NCI-H2029 (cell line): ENCODE measurements around the gene TEX51.

Source experiments
- DNase-seq: peaks from one replicate; lab custom pipeline; 2025; lab: John Stamatoyannopoulos, UW

TEX51 gene

DNA sequence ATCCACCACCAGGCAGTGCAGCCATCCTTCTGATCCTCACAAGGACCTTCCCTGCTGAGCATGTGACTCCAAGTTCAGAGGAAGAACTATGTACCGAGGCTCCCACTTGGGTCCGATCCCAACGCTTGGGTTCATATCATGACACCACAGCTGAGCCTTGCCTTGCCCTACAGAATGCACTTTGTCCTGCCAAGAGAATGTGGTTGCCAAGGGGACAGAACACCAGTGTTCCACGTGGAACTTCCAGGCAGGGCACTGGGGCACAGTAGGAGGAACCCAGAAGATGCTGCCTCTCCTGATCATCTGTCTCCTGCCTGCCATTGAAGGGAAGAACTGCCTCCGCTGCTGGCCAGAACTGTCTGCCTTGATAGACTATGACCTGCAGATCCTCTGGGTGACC lies at the start of gene TEX51:
Gene TEX51, plus strand, starts transcription at position 255 of the 400 bp plus-strand sequence. Its CDS starts 29 bp downstream, at position 284.
- no peak for DNase-seq

DNA sequence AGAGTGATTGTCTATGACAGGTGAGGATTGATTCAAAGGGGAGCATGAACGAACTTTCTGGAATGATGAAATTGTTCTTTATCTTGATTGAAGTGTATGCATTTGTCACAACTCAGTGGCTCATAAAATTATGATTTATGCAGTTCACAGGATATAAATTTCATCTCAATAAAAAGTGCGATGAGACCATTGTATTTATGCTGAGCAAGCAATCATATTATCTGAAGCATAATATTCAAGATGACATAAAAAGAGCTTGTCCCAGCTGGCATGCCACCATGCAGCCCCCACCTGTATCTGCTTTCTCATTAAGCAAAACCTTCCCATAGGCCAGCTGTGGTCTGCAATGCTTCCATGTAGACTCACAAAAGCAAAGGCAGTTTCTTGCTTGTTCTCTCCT lies 49.6 kb upstream of the TEX51 start:
- DNase-seq, result no peak

DNA sequence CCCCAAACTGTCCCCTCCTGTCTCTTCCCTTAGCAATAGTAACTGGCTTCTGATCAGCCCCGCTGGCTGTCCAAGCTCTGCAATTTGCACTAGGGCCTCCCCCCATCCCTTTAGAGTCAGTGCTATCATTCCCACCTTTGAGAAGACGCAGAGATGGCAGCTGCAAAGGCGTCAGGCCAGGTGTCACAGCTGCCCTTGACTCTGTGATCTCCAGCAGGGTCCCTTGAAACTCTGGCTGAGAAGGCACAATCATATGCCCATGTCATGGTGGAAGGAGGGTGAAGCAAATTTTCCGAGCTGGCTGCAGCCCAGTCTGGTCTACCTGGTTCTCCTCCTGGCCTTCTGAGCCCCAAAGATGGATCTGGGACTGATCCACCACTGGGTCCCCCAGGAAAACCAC lies 49.2 kb upstream of the TEX51 start:
- DNase-seq, result no peak

DNA sequence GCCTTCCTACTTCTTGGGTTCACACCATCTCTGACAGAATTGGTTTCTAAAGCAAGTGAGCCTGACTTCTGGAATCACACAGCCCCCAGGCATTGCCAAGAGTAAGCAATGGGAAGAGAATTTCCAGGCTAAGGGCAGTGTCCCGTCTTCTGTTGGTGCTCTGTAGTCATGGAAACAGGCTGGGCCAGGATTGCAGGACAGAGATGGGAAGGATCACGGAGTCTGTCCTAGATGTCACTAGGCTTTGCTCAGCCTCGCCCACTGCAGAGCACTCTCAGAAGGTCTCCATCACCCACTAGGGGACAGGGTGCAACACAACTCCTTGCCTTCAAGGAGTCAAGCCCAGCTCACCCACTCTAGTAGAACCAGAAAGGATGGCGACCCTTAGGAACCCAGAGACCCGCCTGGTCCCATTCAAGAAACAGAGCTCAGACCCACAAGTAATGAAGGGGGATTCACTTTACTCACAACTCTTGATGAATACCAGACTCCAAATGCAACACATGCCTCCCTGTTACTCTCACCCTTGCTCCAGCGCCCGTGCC lies 48.6 kb upstream of the TEX51 start:
- no peak for DNase-seq

DNA sequence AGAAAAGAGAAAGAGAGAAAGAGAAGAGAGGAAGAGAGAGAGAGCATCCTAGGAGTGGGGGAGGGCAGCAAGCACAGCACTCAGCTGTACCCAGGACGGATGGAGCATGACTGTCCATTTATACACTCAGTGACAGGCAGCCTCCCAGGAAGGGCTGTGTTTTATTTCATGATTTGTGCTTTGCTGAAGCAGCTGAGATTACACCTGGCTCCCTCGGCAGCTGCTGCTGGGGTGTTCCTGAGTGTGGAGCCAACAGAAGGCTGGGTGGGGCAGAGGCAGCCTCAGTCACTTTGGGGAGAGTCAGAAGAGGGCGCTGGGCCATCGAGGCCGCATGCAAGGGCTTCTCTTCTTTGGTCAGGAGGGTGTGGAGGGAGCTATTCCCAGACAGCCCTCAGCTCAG lies 47.8 kb upstream of the TEX51 start:
- no peak for DNase-seq

DNA sequence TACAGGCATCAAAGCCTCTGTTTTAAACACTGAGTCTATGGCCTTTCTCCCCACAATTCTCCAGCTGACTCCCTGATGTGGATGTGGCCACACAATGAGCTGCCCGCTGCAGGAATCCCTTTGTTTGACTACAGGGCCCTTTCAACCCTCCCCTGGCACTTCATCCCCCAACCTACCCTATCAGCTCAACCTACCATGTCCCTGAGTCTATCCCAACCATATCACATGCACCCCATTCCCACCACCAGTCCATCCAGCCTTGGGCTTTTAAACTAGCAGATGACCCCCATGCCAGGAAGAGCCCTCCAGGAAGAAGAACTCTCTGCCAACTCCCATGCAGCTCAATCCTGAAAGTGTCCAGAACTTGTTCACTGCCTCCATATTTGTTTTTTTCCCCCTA lies 46.9 kb upstream of the TEX51 start:
- DNase-seq, result no peak

DNA sequence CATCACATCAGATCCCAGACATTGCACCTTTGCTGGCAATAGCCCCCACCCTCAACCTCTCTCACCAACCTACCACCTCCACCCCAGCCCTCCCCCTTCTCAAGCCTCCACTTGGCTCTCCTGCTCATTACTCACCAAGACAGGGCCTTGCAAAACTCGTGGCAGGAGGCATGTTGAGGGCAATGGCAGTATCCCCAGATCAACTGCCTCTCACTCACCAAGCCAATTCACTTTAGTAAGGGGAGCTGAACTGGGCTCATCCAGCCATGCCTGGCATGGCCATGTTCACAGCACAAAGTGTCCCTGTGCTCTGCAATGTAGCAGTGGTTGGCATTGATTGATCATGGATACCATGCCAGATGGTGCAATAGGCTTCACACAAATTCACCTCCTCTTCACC lies 46.3 kb upstream of the TEX51 start:
- DNase-seq, result no peak

DNA sequence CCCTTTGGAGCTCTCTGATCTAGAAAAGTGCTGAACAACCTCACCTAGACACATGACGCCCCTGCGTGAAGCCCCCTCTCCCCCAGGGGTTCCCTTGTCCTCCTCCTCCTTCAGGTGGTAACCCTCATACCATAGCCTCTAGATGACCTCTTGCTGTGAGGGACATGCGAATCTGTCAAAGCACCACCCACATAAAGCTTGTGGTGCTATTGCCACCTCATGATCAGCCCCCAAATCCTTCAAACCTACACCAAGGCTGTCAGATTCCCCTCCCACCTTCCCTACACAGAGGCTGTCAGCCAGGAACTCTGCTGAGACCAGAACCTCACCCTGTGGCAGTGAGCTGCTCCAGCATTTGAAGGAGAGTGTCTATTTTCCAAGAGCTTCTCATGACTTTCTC lies 43.1 kb upstream of the TEX51 start:
- DNase-seq, result no peak

DNA sequence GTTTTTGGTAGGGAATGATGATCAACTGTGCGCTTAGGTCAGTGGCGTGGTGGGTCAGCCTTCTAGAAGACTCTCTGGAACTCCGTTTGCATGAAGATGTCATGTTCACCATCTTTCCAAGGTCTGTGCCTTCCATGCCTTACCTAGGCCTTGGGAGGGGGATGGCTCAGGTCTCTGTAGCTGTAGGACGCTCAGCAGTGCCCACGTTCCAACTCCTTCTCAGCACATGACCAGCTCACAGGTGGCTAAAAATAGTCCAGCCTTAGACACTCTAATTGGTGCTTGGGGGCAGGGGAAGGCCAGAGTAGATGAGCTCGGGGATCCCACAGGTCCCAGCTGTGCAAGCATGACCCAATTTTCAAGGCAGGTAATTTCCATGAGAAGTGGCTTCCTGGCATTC lies 42.3 kb upstream of the TEX51 start:
- DNase-seq, result no peak

DNA sequence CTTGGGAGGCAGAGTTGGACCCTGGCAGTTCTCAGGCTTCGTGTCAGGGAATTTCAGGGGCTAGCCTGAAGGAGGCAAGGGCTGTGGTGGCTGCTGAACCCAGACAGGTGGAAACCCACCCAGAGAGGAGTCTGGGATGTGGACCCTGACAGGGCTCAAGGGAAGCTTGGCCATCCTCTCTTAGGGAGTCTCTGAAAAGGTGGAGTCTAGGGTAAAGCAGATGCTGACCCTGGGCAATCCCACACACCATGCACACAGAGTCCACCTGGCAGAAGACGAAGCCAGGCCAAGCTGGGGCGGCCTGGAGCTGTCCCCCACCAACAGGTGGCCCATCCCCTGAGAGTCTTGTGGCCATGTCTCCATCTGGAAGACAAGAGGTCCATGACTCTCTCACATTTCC lies 41.2 kb upstream of the TEX51 start:
- no peak for DNase-seq

DNA sequence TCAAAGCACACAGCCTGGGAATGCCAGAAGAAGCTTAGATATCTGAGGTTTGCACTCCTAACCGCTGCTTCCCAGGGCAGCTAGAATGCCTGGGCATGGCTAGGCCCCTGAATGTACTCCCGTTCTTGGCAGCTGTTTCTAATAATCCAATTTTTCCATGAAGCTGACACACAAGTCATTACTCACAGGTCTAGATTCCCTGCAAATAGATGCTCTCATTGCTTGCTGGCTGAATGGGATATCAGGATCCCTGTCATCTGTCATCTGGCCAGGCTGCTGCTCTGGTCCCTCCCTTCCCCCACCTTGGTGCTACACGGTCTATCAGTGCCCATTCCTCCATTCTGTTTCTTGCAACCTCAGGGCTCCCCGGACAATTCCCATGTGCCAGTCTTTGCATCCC lies 40.7 kb upstream of the TEX51 start:
- DNase-seq, result no peak

DNA sequence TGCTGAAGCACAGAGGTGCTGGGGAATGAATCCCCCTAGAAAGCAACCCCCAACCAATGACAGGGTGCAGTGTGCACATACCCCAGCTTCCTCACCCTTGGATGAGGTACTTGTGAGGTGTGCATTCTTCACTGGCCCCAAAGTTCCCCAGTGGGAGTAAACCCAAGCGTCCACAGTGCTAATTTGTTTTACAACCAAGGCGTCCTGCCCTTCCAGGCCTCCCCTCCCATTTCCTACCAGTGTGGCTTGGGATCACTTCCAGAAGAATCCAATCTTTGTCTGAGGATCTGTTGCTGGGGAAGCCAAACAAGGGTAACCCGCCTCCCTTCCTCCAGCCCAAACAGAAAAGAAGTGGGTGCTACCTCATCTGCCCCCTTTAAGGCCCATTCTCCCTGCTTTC lies 40.3 kb upstream of the TEX51 start:
- no peak for DNase-seq

DNA sequence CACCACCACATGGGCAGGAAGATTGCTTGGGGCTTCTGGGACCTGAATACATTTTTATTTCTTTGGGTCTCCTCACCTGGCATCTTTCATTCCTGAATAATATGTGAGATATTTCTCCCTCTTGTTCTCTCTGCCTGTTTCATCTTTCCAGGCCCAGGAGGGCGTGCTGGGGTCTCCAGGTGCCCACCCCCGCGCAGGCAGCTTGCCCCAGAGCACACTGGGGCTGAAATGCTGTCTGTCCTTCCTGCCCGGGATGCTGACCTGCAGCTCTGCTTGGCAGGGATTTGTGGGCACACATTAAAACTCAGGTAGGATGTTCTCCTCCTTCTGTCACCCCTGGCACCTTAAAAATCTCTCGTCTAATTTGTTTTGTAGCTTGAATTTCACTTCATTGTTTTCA lies 39.7 kb upstream of the TEX51 start:
- DNase-seq, result no peak

DNA sequence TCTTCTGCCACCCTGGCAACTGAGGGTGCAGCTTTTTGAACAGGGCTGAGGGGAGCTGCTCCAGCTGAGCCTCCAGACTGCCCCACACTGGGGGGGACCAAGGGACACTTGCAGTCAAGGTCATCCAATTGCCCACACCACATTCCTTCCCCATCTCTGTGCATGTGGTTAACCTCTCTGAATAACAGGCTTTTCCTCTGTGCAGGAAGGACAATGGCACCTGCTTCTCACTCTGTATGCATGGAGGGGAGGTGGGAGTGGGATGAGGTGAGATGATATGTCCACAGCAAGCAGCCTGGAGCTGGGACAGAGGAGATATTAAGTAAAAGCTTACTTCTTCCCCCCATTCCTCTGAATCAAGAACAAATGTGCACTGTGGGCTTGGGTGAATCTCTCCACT lies 39.1 kb upstream of the TEX51 start:
- no peak for DNase-seq

DNA sequence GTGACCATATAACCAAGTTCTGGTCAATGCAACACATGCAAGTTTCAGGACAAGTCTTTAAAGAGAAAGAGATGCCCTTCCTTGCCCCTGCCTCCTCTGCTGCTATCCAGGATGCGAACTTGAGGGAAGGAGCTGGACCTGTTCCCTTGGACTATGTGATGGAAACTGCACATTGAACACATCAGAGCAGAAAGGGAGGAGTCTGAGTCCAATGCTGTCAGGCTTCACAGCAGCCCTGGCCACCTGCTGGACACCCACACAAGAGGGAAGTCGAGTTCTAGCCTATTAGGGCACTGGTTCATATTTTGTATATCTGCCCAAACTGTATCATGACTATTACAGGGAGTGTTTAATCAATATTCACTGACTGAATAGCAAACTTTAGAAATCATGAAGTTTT lies 38.3 kb upstream of the TEX51 start:
- no peak for DNase-seq

DNA sequence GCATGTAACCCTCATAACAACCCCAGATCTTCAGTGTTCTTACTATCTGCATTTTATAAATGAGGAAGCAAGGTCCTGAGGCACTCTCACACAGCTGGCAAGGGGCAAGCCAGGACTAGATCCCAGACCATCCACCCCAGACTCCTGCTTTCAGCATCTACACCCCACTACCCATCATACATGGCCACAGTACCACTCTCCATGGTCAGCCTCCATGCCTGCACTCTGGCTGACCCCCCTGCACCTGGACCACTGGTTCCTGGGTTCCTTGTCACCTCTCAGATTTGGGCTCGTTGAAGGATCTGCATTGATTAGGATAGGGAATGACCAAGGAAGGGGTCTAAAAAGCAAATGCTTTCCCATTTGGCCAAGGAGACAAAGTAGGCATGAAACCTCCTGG lies 36.0 kb upstream of the TEX51 start:
- DNase-seq, result no peak

DNA sequence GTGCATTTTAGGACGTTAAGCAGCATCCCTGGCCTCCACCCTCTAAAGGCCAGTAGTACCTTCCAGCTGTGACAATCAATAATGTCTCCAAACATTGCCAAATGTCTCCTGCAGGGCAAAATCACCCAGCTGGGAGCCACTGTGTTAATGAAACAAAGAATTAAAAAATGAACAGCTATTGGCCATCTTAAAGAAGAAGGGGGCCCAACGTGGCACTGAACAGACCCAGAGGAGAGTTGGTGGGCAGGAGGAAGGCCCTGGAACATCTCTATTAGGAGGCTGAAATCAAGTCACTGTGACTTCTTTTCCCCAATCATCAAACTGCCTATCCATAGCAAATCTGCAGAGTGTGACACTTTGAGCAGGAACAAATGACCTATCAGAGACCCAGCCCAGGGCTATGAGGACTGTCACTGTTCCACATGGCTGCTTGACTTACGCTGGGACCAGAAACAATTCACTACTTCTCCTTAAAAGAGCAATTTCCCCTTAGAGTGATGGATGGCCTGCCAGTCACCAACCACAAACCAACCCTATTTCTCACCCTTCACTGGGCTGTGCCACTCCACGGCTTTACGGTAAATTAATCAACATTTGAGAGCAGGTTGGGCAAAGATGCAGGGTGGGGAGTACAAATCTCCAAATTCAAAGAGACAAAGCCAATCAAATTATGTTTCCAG lies 35.2 kb upstream of the TEX51 start:
- DNase-seq, result no peak

DNA sequence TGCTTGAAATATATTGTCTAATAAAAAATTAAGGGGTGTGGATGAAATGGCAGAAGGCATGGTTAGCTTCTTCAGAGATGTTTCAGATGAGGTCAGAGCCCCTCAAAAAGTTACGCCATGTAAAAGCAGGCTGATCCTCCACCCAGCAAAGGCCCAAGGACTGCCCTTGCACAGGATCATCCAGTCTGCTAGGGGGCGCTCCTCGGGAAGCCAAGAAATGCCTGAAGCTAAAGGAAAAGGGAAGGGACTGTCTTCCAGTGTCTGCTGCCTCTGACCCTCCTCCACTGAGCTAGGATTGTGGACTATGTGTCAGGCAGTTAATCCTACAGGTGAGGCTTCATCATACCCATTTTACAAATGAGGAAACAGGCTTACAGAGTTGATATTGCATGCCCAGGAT lies 33.8 kb upstream of the TEX51 start:
- DNase-seq, result no peak

DNA sequence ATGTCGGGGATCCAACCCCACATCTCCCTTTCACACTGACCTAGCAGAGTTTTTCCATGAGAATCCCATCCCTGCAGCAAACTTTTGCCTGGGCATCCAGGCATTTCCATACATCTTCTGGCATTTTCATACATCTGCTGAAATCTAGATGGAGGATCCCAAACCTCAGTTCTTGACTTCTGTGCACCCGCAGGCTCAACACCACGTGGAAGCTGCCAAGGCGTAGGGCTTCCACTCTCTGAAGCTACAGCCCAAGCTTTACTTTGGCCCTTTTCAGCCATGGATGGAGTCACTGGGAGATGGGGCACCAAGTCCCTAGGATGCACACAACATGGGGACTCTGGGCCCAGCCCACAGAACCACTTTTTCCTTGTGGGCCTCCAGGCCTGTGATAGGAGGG lies 32.2 kb upstream of the TEX51 start:
- no peak for DNase-seq

DNA sequence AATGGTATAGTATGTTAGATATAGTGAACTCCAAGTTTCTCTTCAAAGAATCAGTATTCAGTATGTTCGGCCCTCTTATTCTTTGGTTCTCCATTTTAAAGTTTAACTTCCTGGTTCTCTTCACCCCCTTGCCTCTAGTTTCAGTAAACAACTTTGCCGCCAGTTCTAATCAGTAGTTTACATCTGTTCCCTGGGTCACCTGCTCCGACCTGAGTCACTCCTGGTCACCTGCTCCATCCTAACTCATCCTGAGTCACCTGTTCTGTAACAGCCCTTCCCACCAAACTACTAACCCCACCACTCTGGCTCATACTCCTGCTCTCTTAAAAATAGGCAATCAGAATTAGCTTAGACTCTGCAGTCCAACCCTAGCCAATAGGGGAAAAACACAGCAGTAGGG lies 23.7 kb upstream of the TEX51 start:
- no peak for DNase-seq

DNA sequence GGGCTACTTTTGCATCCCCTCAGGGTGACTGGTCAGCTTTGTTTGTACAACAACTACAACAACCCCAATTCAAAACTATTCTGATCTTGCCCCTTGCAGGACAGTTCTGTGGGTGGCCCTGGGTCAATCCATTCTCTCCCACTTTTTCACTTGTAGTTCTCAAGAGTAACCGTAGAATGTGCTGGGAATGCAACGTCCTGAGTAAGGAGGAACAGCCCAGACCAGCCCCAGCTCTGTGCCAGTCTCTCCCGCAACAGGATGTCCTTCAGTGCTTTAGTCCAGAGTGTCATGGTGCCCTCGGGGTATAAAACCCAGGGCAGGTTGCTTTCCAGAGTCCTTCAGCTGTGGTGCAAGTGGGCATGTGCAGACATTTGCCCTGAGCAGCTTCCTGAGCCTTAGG lies 22.1 kb upstream of the TEX51 start:
- DNase-seq, result no peak

DNA sequence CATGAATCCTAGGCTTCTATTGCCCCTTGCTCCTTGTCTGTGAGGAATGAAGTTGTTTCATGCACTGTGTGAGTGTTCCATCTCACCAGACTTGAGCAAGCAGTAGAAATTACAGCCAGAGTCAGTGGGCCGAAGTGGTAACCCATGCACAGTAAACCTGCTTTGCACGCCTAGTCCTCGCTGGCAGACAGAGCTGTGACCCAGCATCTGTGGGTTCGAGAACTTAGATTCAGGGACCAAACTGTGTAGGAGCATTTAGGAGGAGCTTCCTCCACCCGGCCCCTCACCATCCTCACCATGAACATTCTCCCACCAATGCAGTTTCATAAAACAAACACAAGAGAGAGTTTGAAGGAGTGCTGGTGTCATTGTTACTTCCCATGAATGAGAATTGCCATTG lies 21.6 kb upstream of the TEX51 start:
- no peak for DNase-seq

DNA sequence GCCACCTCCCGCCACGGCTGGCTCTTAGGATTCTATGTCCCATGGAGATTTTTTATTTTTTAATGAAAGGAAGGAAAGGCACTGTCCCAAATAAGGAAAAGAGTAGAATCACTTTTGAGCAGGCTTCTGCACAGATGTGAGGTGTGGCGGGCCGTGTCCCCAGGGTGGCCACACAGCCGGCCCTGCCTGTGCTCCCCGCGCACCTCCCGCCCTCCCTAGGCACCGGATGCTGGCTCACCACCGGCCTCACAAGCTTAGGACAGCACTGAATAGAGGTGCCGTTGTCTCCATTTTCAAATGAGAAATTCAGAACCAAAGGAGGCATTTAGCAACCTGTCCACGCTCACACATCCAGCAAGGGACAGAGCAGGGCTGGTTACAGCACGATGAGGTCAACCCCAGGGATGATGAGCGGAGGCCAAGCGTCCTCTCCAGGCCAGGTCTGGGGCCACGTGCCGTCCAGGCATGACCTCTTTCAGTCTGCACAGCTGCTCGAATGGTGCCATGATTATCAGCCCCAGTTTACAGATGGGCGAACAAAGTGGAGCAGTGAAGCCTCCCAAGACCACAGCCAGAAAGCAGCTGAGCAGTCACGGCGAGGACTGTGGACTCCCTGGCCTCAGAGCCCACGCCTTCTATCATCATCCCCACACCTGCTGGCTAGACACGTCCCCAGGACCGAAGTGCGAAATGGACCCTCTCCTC lies 20.7 kb upstream of the TEX51 start:
- no peak for DNase-seq

DNA sequence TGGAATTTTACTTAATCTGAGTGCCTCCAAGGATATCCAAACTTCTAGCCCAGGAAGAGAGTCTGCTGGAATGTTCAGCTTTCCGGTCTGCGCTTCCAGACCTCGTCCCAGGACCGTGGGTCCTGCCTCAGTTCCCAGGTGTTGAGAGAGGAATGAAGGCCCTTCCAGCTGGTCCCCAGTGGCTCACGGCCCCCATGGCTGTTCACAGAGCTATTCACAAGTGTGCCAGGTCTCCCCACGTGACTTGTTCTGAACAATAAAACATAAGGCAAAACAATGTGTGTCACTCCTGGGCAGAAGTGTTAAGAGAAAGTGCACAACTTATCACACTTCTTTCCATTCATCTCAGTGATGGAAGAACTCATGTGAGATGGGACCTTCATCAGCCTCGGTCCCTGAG lies 20.1 kb upstream of the TEX51 start:
- DNase-seq, result no peak
